Mesodermal cell (in vitro differentiated cells): Measurements from ENCODE around the gene CCNA2. TPM values are rescaled to one million over a fixed set of nuclear protein-coding genes. Genes with fewer than 3 reads are reported as not detected.

Source experiments
- H3K27ac ChIP-seq: 2 replicates; pipeline ENCODE4 v1.7.0; 2013; ENCODE audit warnings: mild to moderate bottlenecking, low read depth, low read length, moderate library complexity; ENCODE audit not compliant: severe bottlenecking
- H3K36me3 ChIP-seq: 2 replicates; pipeline ENCODE4 v1.7.1; 2013; ENCODE audit warnings: mild to moderate bottlenecking, low read length, moderate library complexity; ENCODE audit not compliant: control insufficient read depth, insufficient read depth
- H3K4me1 ChIP-seq: one replicate; pipeline ENCODE4 v1.7.1; 2013; ENCODE audit warnings: mild to moderate bottlenecking, low read length; ENCODE audit not compliant: insufficient read depth, control insufficient read depth, poor library complexity, severe bottlenecking
- H3K4me3 ChIP-seq: 2 replicates; pipeline ENCODE4 v1.7.0; 2013; ENCODE audit warnings: low read length, control low read depth, mild to moderate bottlenecking; ENCODE audit not compliant: insufficient read depth, poor library complexity, severe bottlenecking; ENCODE audit errors: extremely low read depth
- H3K9me3 ChIP-seq: 2 replicates; pipeline ENCODE4 v1.7.1; 2013; ENCODE audit warnings: mild to moderate bottlenecking, low read length, moderate library complexity; ENCODE audit not compliant: control insufficient read depth
- WGBS, 2 experiments: methylation state at CpG; one replicate each; pipeline ENCODE4 v1.1.5; 2013; ENCODE audit warnings: missing lambda C conversion rate in 2 of 2; ENCODE audit not compliant: insufficient coverage in 2 of 2; 5-methylcytosine and 5-hydroxymethylcytosine counted together
- polyA plus RNA-seq, 2 experiments: library from polyadenylated mRNA; stranded (reverse); fragments of 50-300 nt; gene quantifications; one replicate each; pipeline ENCODE4 v1.2.3, GENCODE V29; 2013

CCNA2 gene
- polyA plus RNA-seq (2013, experiment 1 of 2): 75.8 TPM
- polyA plus RNA-seq (2013, experiment 2 of 2): 97.1 TPM

DNA sequence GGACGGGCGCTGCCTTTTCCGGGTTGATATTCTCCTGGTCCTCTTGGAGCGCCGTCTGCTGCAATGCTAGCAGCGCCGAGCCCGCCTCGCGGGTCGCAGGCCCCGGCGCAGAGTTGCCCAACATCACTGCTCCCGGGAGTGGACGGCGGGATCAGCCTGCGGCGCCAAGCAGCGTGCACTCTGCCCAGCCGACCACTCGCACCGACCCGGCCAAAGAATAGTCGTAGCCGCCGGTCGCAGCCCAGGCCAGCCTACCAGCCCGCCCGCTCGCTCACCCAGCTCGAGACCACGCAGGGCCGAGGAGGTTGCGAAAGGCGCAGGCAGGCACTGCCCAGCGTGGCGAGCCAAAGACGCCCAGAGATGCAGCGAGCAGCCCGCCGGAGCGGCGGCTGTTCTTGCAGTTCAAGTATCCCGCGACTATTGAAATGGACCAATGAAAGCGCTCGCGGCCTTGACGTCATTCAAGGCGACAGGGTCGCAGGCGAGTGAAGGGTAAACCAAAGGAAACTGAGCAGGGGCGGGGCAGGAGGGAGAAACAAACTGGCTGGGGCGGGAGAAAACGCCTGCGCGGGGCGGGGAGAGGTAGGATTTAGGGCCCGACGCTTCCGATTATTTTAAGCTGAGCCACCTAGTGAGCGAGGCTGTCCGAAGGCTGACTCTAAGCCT, at the start of gene CCNA2:
TSS of gene CCNA2 (minus strand) at position 379 of the 666 bp plus-strand sequence. CDS start at position 124, 255 bp downstream.
- H3K4me3 ChIP-seq: peak within 1 kb of the TSS; percentile 85
- no peaks in the 10 kb centered on the region for H3K9me3 ChIP-seq
- peaks cover 41% of the 10 kb centered on the region for H3K36me3 ChIP-seq
- 0% methylated on average over 58 to 63 of the region's 63 CpGs for WGBS, 2 experiments
- no peaks in the 10 kb centered on the region for H3K4me1 ChIP-seq
- H3K27ac ChIP-seq: peak within 1 kb of the TSS; percentile 42

DNA sequence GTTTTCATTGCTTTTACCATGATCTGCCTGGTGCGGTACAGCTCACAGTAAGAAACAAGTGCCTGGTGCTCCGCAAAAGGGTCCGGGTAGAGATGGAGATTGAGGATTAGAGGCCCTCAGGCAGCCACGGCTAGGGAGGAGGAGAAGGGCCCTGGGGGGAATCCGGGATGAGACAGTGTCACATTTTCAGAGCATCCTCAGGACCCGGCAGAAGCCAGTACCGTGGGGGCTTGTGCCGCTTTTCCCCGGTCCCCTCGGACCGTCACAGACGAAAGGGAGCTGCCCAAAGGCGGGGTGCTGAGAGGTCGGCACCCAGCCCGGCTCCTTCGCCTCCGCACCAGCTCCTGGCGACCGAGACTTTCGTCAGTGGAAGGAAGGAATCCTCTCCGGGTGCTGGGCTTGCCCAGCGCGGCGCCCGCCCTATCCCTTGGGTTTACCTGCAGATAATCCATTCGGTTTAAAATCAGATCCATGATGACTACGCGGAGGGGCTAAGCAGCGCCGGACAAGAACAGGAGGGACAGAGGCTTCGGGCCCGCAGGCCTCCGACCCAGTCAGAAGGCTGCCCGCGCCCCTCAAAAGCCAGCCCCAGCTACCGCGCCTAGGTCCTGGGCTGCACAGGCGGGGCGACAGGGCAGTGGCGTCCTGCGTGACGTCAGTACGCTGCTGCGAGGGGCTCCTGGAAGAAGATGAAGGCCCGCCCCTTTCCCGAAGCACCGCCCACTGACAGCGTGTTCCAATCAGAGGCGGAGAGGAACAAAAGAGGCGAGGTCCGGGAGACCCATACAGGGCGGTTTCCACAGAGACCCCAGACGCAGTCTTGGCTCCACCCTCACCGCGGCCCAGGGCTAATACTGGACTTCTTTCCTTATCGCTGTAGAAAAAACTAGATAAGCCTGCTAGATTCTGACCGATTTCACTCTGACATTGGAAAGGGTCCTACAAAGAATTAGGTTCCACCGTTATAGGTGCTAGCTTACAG, 46.4 kb upstream of the CCNA2 start, which contains the start of gene BBS7:
TSS of gene BBS7 (minus strand) at position 634 of the 982 bp plus-strand sequence. CDS start at position 473, 161 bp downstream.
- peaks cover 19% of the 10 kb centered on the region for H3K36me3 ChIP-seq
- peak within 1 kb of the TSS; percentile 78 for H3K27ac ChIP-seq
- 1% methylated on average over 49 to 57 of the region's 58 CpGs for WGBS, 2 experiments
- H3K4me1 ChIP-seq: peaks cover 3% of the 10 kb centered on the region
- peak within 1 kb of the TSS; percentile 56 for H3K4me3 ChIP-seq
- H3K9me3 ChIP-seq: no peaks in the 10 kb centered on the region

DNA sequence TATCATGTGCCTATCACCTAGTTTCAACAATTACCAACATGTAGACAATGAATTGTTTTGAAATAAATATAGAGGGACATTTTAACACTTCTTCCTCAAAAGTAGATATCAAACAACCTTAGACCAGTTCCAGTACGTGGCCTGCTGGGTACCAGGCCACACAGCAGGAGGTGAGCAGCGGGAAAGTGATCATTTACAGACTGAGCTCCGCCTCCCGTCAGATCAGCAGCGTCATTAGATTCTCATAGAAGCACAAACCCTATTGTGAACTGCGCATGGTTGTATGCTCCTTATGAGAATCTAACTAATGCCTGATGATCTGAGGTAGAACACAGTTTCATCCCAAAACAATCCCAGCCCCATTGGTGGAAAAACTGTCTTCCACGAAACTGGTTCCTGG, 40.1 kb upstream of the CCNA2 start:
- peaks cover 1% of the 10 kb centered on the region for H3K4me1 ChIP-seq
- WGBS, 2 experiments: 75 to 77% methylated on average over 5 to 7 of the region's 7 CpGs
- H3K36me3 ChIP-seq: peaks cover 28% of the 10 kb centered on the region
- H3K9me3 ChIP-seq: no peaks in the 10 kb centered on the region
- no peak overlapping the region for H3K27ac ChIP-seq
- no peak overlapping the region for H3K4me3 ChIP-seq

DNA sequence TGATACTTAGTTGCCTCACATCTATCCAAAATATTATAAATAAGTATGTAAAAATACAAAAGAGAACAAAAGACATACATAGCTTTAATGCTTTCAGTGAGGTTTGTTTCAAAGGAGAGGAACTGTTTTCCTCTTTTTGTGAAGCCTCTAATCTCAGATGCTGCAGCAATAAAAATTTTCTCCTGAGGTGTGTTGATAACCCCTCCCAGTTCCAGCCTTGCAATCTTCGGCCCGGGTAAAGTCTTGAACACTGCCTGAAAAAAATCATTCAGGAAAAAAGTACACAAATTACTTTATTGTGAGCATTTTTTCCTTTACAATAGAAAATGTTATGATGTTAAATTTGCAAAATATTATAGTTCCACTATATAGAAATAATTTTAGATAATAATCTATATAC, 37.7 kb upstream of the CCNA2 start:
- peaks cover 27% of the 10 kb centered on the region for H3K36me3 ChIP-seq
- H3K4me1 ChIP-seq: no peaks in the 10 kb centered on the region
- H3K4me3 ChIP-seq: no peak overlapping the region
- H3K27ac ChIP-seq: no peak overlapping the region
- no CpG with 5 or more reads among the region's 2 CpGs for WGBS, 2 experiments
- no peaks in the 10 kb centered on the region for H3K9me3 ChIP-seq

DNA sequence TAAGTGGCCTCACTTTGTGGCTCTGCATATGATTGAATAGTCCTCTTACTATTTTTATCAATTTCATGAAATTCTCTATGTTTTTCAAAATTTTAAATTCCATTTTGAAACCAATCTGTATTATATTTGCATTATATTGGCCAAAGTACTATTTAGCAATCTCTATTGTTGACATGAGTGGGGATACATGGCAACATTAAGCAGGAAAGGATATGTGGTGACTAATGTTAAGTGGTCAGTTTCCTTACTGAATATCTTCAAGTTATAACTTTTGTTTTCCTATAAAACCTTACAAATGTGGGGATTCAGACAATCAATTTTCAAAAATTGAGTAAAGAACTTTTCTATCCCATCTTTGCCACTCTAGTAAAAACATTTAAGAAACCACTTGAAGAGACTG, 36.4 kb upstream of the CCNA2 start:
- H3K9me3 ChIP-seq: no peaks in the 10 kb centered on the region
- H3K36me3 ChIP-seq: peaks cover 22% of the 10 kb centered on the region
- no peaks in the 10 kb centered on the region for H3K4me1 ChIP-seq
- no peak overlapping the region for H3K27ac ChIP-seq
- H3K4me3 ChIP-seq: no peak overlapping the region

DNA sequence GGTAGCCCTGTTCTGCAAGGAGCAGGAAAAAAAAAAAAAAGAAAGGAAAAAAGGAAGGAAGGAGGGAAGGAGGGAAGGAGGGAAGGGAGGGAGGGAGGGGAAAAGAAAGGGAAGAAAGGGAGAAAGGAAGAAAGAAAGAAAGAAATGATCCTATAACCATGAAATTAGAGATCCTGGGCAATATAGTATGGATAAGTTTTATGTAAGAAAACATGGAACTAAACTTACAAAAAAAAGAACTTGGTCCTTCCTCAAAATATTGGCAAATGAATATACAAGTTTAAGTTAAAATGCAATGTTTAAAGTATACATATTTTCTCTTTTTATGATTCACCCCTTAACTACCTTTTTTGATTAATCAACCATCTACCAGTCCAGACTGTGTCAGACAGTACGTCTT, 27.7 kb upstream of the CCNA2 start:
- Histone ChIP-seq H3K27ac (no peak overlapping the region), H3K9me3 (no peaks in the 10 kb centered on the region), H3K4me1 (no peaks in the 10 kb centered on the region), H3K4me3 (no peak overlapping the region), H3K36me3 (peaks cover 29% of the 10 kb centered on the region)
- WGBS, 2 experiments: 100% methylated on average over 1 of the region's 1 CpG; no CpG with 5 or more reads in 1 of the 2 experiments

DNA sequence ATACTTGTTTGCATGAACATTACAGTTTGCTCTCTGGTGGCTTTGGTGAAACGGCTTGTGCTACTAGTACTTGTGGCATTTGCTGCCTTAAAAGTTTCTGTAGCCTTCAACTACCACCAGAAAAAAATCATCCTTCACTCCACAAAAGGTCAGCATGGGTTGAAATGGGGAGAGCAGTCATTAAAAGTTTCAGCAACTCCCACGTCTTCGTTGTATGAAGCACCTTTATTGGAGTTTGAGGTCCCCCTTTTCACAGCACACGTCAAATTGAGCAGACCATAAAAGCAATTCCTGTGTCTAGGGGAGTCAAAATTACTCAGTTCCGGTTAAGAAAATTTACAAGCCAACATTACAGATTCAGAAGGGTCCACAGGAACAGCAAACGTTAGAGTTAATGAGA, 23.0 kb upstream of the CCNA2 start:
- 95% methylated on average over 4 of the region's 6 CpGs; no CpG with 5 or more reads in 1 of the 2 experiments for WGBS, 2 experiments
- Histone ChIP-seq H3K9me3 (no peaks in the 10 kb centered on the region), H3K4me1 (no peaks in the 10 kb centered on the region), H3K36me3 (peaks cover 28% of the 10 kb centered on the region), H3K4me3 (no peak overlapping the region), H3K27ac (no peak overlapping the region)

DNA sequence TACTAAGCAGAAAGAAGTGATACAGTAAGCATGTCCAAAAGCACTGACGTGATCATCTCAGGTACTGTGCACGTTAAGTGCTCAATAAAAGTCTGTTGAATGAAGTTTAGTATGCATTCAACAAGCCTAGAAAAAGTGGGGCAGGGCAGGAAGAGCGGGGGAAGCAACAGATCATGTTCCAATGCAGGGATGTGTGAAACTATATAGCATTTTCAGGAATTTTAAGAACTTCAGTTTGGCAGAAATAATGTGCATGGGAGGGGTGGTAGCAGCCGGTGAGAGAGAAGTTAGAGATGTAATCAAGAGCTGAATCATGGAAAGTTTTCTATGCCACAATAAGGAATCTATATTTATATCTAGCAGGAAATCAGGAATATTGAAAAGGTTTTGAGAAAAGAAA, 19.2 kb upstream of the CCNA2 start:
- H3K27ac ChIP-seq: no peak overlapping the region
- peaks cover 36% of the 10 kb centered on the region for H3K36me3 ChIP-seq
- no peaks in the 10 kb centered on the region for H3K4me1 ChIP-seq
- H3K9me3 ChIP-seq: no peaks in the 10 kb centered on the region
- WGBS, 2 experiments: 96% methylated on average over 3 of the region's 4 CpGs
- H3K4me3 ChIP-seq: no peak overlapping the region

DNA sequence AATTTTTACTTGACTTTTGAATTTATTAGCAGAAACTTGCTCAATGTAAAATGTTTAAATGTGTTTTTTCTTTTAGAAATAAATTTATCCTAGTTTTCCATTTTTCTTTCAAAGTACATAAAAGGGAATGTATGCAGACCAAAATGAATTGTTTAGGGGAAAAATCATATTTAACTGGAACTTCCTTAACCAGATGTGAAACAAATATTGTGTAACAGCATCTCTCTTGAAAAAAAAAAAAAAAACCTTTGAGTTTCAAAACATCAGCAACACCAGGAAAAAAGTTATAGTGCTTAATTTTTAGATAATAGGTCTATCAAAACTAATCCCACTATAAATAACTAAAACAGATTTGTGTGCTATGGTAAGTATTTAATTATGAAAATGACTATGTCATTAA, 14.5 kb upstream of the CCNA2 start:
- H3K9me3 ChIP-seq: no peaks in the 10 kb centered on the region
- H3K27ac ChIP-seq: no peak overlapping the region
- H3K36me3 ChIP-seq: peaks cover 41% of the 10 kb centered on the region
- no peak overlapping the region for H3K4me3 ChIP-seq
- no peaks in the 10 kb centered on the region for H3K4me1 ChIP-seq

DNA sequence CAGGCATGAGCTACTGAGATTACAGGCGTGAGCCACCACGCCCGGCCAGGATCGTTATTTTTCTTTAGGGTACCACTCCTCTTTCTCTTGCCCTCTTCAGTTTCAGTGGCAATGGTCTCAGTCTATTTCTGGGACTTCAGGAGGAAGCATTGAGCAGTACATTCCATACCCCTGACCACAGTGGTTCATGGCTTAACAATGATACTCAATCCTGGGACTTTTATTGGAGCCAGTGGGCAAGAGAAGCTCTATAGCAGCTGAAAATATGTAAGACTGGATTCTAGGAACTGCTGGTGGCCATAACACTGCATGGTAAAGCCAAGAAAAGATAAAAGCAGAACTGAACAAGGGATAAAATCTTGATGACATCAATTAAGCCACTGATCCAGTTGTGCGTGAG, 5.8 kb upstream of the CCNA2 start:
- peaks cover 27% of the 10 kb centered on the region for H3K36me3 ChIP-seq
- H3K9me3 ChIP-seq: no peaks in the 10 kb centered on the region
- no peak overlapping the region for H3K27ac ChIP-seq
- H3K4me3 ChIP-seq: no peak overlapping the region
- 40 to 86% methylated on average over 1 to 5 of the region's 5 CpGs for WGBS, 2 experiments
- H3K4me1 ChIP-seq: no peaks in the 10 kb centered on the region
